GM10266 (cell line): ENCODE measurements around the gene RFTN2.
"Not testable (repeated sequence)": the region's sequence is repeated elsewhere in the genome, so short reads cannot be mapped to it uniquely, and the experiment has no call there.

ENCODE experiments used
- DNase-seq: peaks from one replicate; pipeline ENCODE4 v3.0.0; 2012; ENCODE audit errors: extremely low spot score
- CTCF ChIP-seq: IDR thresholded peaks from 2 replicates; pipeline ENCODE4 v1.5.1; 2012; ENCODE audit warnings: mild to moderate bottlenecking, low read depth; ENCODE audit not compliant: control insufficient read depth, insufficient read depth; ENCODE audit errors: missing control alignments

Gene RFTN2

DNA sequence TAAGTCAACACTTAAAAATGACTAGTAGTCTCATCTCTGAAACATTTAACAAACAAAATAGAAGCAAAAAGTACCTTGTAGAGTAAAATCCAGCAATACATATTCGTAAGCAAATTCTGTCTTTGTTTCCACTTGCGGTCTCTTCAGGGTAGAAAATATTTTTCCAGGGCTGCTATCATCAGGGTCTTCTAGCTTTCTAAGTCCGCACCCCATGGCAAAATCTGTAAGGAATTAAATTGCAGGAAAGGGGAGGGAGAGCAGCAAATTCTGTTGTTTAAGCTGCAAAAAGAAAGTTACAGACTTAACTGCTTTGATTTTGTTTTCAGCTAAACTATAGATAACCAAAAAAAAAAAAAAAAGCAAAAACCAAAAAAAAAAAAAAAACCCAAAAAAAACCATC is at the start of gene RFTN2:
TSS of gene RFTN2 (minus strand) at position 342 of the 400 bp plus-strand sequence. CDS start at position 213, 129 bp downstream.
- no peak for TF ChIP-seq CTCF

DNA sequence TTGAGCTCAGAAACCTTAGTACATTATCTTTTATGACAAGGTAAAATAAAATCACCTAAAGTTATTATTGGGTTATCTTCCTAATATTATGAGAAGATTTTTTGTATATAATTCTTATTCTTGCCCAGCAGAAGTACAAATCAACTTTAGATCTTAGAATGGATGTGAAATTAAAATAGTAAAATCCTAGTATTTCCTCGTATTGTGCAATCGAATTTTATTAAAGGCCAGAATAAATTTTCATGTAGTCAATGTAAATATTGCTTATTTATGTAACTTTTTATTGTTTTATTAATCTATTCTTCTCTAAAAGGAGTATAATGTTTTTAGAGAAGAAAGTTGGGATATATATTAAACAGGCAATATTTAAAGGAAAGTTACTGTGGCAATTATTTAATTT is 42.5 kb upstream of the RFTN2 start:
- no peak for TF ChIP-seq CTCF

More for the DNA sequence above, at the start of gene RFTN2:
- no peak for DNase-seq

DNA sequence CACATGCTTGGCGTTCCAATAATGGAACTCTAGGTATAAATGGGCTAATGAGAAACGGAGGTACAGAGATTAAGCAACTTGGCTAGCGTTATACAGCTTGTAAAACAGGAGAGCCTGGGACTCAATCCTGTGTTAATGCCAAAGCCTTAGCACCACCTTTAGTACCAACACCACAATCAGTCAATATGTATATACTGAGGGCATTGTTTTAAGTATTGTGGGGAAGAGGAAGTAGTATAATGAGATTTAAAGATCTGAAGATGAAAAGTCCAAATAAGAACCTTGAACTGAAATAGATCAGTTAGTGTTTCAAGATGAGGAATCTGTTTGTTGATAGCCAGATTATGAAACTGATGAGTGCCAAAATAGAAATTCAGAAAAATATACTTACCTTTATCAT is 37.9 kb upstream of the RFTN2 start:
- DNase-seq: no peak
- TF ChIP-seq CTCF: no peak

More for the DNA sequence above, 42.5 kb upstream of the RFTN2 start:
- DNase-seq: no peak

DNA sequence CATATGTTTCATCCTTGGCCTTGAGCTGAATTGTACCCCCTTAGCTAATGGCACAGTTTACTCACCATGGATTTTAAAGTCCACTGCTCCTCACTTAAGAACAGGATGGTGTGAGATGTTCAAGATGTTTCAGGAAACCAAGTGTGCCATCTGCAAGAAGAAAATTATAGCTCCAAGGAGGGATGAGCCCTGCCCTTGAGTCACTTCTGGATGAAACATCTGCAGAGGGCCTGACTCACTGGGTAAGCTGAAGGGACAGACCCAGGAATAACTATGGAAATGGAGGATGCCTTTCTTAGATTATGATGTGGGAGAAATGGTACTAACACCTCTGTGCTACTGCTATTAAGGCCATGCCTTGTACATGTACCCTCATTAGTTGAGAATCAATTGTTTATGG is 36.2 kb upstream of the RFTN2 start:
- no peak for DNase-seq
- no peak for TF ChIP-seq CTCF

GRCh38 chr2:197710424-197711042 is 35.1 kb upstream of the RFTN2 start:
- peak; percentile 69 for DNase-seq
- TF ChIP-seq CTCF: no peak

DNA sequence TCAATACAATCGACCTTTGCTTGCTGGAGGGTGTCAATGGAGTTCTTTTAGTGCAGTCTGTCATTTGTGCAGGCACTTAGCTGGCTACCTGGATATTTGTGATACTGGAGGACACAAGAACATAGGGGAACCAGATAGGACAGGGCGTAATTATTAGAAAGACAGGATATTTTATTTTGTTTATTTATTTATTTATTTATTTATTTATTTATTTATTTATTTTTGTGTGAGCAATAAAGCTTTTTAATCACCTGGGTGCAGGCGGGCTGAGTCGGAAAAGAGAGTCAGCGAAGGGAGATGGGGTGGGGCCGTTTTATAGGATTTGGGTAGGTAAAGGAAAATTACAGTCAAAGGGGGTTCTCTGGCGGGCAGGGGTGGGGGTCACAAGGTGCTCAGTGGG is 33.8 kb upstream of the RFTN2 start:
- DNase-seq: not testable (repeated sequence)

DNA sequence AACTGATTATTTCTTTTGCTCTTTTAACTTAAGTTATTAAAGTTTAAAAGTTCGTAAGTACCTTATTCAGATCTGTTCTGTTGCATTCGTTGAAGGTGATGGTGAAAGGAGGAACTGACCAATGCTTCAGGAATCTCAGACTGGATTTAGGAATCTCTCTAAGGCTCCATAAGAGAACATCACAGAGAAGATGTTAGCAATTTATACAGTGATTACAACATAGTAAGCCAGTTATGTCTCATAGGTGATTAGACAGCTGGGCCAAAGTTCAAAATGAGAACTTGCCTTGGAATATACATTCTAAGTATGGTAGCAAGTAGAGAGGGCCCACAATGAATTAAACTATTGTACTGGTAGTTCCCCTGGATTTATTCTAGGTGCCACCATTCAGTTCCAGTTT is 32.9 kb upstream of the RFTN2 start:
- DNase-seq: no peak
- TF ChIP-seq CTCF: no peak
